HG03442 (cell line): ENCODE measurements around the gene FMO4.
"Not testable (repeated sequence)": the region's sequence is repeated elsewhere in the genome, so short reads cannot be mapped to it uniquely, and the experiment has no call there.

ENCODE experiments used
- ATAC-seq: cut with Tn5 transposase; IDR thresholded peaks from one replicate; pipeline ENCODE4 v1.9.1; 2021; ENCODE audit warnings: mild to moderate bottlenecking, moderate library complexity; ENCODE audit not compliant: unreplicated experiment

Gene FMO4, protein sequence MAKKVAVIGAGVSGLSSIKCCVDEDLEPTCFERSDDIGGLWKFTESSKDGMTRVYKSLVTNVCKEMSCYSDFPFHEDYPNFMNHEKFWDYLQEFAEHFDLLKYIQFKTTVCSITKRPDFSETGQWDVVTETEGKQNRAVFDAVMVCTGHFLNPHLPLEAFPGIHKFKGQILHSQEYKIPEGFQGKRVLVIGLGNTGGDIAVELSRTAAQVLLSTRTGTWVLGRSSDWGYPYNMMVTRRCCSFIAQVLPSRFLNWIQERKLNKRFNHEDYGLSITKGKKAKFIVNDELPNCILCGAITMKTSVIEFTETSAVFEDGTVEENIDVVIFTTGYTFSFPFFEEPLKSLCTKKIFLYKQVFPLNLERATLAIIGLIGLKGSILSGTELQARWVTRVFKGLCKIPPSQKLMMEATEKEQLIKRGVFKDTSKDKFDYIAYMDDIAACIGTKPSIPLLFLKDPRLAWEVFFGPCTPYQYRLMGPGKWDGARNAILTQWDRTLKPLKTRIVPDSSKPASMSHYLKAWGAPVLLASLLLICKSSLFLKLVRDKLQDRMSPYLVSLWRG

GRCh38 chr1:171313835-171314320 lies at the start of gene FMO4:
Gene FMO4 (plus strand): TSS chr1:171314183. CDS start chr1:171319826, 5,643 bp downstream.
- ATAC-seq, result peak; percentile 100

GRCh38 chr1:171265686-171266085 lies 48.3 kb upstream of the FMO4 start:
- ATAC-seq, result no peak

GRCh38 chr1:171266930-171267329 lies 47.1 kb upstream of the FMO4 start:
- no peak for ATAC-seq

GRCh38 chr1:171267391-171267790 lies 46.6 kb upstream of the FMO4 start:
- ATAC-seq, result no peak

GRCh38 chr1:171270806-171271205 lies 43.2 kb upstream of the FMO4 start:
- ATAC-seq, result no peak

DNA sequence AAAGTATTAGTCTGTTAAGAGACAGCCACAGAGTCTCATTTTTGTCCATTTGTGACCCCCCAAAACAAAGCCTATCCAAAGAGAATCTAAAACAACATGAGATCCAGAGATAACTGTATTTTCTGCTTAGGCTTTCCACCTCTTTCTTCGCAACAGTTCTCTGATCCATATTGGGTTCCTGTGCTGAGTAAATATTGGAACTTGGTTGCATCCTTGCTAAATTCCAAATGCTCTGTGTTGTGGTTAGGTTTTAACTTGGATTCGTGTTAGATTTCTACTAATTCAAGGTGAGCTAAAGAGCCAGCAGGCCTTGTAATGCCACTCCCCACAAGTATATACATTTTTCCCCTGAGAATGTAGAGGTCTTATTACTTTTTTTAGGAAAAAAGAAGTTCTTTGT lies 36.4 kb upstream of the FMO4 start:
- no peak for ATAC-seq

GRCh38 chr1:171279234-171279633 lies 34.7 kb upstream of the FMO4 start:
- no peak for ATAC-seq

GRCh38 chr1:171279678-171280077 lies 34.3 kb upstream of the FMO4 start:
- ATAC-seq, result no peak

- no peak for ATAC-seq
Measured at GRCh38 chr1:171280599-171280998, 33.4 kb upstream of the FMO4 start.

DNA sequence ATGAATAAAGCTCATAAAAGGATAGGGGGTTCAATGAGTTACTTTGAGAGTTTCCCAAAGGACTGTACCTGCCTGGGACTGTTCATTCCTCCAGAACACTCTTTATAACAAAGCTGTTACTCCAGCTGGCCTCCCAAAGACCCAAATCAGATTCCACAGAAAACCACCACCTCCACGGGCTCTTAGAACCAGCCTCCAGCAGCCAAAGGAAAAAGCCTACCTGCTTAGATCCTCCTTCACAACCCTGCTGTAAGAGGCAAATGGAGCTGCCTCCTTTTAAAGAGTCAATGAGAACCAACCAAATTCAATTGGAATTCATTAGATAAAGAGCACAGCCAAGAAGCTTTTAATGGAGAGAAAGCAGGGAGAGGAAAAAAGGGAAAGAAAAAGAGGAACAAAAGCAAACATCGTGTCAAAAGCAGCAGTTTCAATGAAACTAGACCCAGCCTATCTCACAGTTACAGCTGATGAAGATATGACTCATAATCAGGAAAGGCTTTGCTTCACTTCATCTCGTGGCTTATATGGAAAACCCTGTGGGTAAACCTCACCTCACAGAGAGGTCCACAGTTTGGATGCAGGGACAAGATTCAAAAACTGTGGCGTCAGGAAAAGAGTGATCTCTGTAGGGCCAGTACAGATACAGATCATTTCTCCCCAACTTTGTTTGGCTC lies 27.8 kb upstream of the FMO4 start:
- peak; percentile 66 for ATAC-seq

DNA sequence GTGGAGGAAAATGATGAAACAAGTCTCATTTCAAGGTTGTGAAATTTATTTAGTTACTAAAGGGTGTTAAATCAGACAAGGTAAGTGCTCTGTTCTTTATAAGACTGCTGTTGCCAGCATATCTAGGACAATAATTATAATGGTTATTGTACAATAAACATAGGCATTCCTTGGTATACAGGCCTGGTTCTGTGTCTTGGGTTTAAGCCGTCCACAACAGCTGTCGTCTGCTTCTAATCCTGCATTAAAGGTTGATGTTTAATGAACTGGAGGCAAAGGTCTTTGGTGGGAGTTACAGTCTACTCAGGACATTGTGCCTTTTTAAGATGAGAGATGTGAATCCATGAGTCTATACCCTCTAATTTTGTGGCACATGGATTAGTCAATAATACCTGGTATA lies 23.4 kb upstream of the FMO4 start:
- ATAC-seq, result no peak

DNA sequence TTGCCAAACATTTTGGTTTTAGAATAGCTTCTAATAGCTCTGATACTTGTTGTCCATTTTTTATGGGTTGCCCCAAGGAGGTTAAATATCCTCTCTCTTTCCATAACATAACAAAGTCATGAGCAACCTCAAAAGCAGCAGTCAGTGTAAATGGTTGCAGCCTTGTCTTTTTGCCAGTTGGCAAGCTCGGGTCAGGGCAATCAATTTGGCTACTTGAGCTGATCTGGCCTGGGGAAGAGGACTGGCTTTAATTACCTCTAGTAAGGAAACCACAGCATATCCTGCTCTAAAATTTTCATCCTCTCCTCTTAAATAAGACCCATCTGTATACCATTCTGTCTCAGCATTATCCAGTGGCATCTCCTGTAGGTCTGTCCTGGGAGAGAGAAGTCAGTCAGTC lies 21.2 kb upstream of the FMO4 start:
- ATAC-seq, result no peak

DNA sequence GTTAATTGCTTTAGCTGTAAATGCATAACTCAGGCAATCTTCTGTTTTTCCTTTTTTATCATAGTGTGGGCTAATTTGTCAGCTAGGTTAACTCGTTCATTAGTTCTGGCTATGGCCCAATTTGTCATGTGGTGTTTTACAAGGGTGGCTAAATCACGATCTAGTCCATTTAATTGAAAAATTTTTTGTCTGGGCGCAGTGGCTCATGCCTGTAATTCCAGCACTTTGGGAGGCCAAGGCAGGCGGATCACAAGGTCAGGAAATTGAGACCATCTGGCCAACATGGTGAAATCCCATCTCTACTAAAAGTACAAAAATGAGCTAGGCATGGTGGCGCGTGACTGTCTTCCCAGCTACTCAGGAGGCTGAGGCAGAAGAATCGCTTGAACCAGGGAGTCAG lies 18.6 kb upstream of the FMO4 start:
- ATAC-seq, result not testable (repeated sequence)

DNA sequence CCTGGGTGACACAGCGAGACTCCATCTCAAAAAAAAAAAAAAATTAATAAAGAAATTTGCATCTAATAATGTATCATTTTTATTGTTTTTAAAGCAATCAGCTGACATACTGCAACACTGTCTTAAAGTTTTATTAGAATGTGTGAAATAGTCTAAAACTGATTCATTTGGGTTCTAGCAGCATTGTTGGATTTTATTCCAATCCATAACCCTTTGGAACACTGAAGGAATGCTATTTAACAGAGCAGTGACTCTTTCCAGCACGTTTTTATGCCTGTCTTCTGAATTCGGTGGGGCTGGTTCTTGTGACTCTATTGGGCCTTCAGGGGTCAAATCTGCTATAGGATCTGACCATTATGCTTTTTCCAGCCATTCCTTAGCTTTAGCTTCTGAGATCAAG lies 18.2 kb upstream of the FMO4 start:
- no peak for ATAC-seq

GRCh38 chr1:171296897-171297296 lies 17.1 kb upstream of the FMO4 start:
- no peak for ATAC-seq

DNA sequence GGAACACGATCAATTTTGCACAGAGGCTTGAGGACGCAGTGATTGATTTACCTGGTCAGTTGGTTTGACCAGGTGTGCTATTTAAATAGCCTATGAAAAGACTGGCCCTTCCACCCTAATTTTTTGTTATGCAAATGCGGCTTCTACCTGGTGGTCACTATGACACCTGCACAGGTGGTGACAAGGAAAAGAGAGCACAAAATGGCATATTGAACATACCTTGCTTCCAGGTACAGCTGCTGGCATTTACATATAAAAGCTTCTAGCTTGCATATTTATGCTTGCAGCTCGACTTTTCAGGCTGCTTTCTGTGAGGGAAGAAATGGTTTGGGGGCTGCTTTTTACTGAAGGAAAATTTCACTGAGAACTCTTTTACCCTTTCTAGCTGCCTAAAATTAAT lies 15.3 kb upstream of the FMO4 start:
- ATAC-seq, result no peak

DNA sequence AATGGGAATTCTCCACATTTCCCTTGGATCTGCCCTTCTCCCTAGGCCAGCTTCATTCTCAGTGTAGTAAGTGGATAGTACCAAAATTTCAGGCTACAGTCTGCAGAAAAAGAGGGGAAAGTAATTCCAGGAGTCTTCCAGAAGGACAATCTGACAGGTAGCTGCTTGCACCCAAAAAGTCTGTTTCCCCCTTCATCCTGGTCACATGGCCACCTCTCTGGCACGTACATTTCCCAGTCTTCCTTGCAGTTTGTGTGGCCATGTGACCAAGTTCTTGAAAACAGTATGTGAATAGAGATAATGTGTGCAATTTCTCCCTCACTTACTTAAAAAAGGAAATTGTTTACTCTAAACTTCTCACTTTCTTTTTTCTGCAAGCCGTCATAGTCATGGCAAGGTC lies 14.6 kb upstream of the FMO4 start:
- ATAC-seq, result no peak

DNA sequence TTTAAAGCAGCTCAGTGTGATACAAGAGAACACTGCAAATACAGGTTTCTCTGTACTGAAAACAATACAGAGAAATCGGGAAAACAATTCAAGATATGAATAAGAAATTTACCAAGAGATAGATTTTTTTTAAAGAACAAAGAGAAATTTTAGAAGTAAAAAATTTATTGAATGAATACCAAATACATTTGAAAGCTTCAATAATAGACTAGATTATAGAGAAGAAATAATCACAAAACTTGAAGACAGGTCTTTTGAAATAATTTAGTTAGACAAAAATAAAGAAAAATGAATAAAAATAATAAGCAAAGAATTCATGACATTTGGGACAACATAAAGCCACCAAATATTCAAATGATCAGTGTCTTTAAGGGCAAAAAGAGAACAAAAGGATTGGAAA lies 13.6 kb upstream of the FMO4 start:
- no peak for ATAC-seq

- no peak for ATAC-seq
Measured at GRCh38 chr1:171310661-171311087, 3.3 kb upstream of the FMO4 start.

DNA sequence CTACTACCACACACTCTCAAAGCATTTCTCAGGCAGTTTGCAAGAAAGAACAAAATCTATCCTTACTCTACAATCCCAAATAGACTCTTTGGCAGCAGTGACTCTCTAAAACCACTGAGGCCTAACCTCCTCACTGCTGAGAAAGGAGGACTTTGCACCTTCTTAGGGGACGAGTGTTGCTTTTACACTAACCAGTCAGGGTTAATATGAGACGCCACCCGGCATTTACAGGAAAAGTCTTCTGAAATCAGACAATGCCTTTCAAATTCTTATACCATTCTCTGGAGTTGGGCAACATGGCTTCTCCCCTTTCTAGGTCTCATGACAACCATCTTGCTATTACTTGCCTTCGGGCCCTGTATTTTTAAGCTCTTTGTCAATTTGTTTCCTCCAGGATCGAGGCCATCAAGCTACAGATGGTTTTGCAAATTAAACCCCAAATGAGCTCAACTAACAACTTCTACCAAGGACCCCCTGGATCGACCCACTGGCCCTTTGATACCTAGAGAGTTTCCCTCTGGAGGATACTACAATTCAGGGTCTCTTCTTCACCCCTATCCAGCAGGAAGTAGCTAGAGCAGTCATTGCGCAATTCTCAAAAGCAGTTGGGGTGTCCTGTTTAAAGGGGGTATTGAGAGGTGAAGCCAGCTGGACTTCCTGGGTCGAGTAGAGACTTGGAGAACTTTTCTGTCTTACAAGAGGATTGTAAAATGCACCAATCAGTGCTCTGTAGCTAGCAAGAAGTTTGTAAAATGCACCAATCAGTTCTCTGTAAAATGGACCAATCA lies 2.0 kb upstream of the FMO4 start:
- no peak for ATAC-seq

DNA sequence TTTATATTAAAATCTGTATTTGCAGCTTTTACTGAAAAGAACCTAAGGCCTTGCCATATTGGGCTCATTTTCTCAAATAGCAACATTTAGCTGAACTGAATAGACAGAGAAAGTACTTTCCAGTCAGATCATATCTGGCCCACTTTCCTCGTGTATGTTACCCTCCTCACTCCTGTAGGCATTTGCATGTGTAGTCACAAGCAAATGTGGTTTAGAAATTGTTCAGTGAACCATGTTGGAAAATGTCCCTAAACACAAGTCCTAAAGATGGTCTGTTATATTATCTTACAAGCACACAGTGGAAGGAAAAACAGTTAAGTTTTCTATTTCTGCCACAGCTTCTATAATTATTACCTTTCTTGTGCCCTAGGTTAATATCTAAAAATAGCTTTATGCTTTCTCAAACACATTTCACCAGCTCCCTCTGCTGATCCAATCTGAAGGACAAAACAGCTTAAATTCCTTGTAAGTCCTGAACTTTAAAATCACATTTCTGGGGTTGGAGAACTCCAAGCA lies 606 bp upstream of the FMO4 start:
- ATAC-seq, result peak; percentile 44
